Nephron (organoid): ENCODE data around the gene EPN1.

Experiments
- H3K27ac Mint-ChIP-seq, 3 experiments: 2 replicates each; pipeline ENCODE4 v1.8.0; 2020; ENCODE audit warnings: mixed read lengths in 3 of 3, mild to moderate bottlenecking in 2 of 3, moderate library complexity in 1 of 3
- H3K27me3 Mint-ChIP-seq: 2 replicates; pipeline ENCODE4 v1.8.0; 2021; ENCODE audit warnings: low read depth, mild to moderate bottlenecking, moderate library complexity, mixed read lengths
- H3K36me3 Mint-ChIP-seq: 2 replicates; pipeline ENCODE4 v1.8.0; 2020; ENCODE audit warnings: low read depth, mixed read lengths
- H3K4me1 Mint-ChIP-seq: 2 replicates; pipeline ENCODE4 v1.8.0; 2020; ENCODE audit warnings: mixed read lengths
- H3K4me3 Mint-ChIP-seq, 3 experiments: 2 replicates each; pipeline ENCODE4 v1.8.0; 2020; ENCODE audit warnings: mild to moderate bottlenecking in 3 of 3, mixed read lengths in 3 of 3, moderate library complexity in 2 of 3
- H3K9me3 Mint-ChIP-seq: 2 replicates; pipeline ENCODE4 v1.8.0; 2020; ENCODE audit warnings: mixed read lengths
- CTCF ChIP-seq, 3 experiments: fragments of 200-600 bp; sonication (generic); IDR thresholded peaks; one replicate each; pipeline ENCODE4 v1.5.0; 2021; ENCODE audit warnings: antibody characterized with exemption in 3 of 3; ENCODE audit not compliant: unreplicated experiment in 3 of 3

EPN1 gene

GRCh38 chr19:55644191-55644833 lies 30.7 kb upstream of the EPN1 start:
- Mint-ChIP-seq H3K4me3 (peak overlapping the region; percentile 91 to 94 (median 92)), H3K4me1 (peaks cover 43% of the 10 kb centered on the region), H3K27ac (peak overlapping the region; percentile 84 to 93 (median 92)), H3K27me3 (no peaks in the 10 kb centered on the region), H3K9me3 (no peaks in the 10 kb centered on the region), H3K36me3 (peaks cover 14% of the 10 kb centered on the region)
- TF ChIP-seq CTCF (IDR thresholded peaks at IDR 0.05; ENCODE audit: unreplicated experiment in 3 of 3), result no peak

GRCh38 chr19:55644842-55645511 lies 30.0 kb upstream of the EPN1 start:
- peaks cover 14% of the 10 kb centered on the region for H3K36me3 Mint-ChIP-seq
- no peak for TF ChIP-seq CTCF (IDR thresholded peaks at IDR 0.05; ENCODE audit: unreplicated experiment in 3 of 3)
- peaks cover 48% of the 10 kb centered on the region for H3K4me1 Mint-ChIP-seq
- no peaks in the 10 kb centered on the region for H3K9me3 Mint-ChIP-seq
- H3K27me3 Mint-ChIP-seq, result no peaks in the 10 kb centered on the region
- peak overlapping the region; percentile 91 to 94 (median 92) for H3K4me3 Mint-ChIP-seq
- peak overlapping the region in 2 of 3 experiments; percentile 45 to 84 for H3K27ac Mint-ChIP-seq

- Mint-ChIP-seq H3K9me3 (no peaks in the 10 kb centered on the region), H3K4me3 (peak overlapping the region; percentile 62 to 82 (median 78)), H3K27me3 (no peaks in the 10 kb centered on the region)
Measured at GRCh38 chr19:55645512-55645881, 29.5 kb upstream of the EPN1 start.

GRCh38 chr19:55646889-55647731 lies 27.9 kb upstream of the EPN1 start:
- Mint-ChIP-seq H3K27me3 (no peaks in the 10 kb centered on the region), H3K36me3 (peaks cover 22% of the 10 kb centered on the region), H3K4me3 (peak overlapping the region; percentile 92 to 94 (median 93)), H3K9me3 (no peaks in the 10 kb centered on the region), H3K27ac (peak overlapping the region; percentile 92 to 97 (median 93)), H3K4me1 (peaks cover 46% of the 10 kb centered on the region)
- no peak for TF ChIP-seq CTCF (IDR thresholded peaks at IDR 0.05; ENCODE audit: unreplicated experiment in 3 of 3)

More at GRCh38 chr19:55645512-55645881, 29.5 kb upstream of the EPN1 start:
- Mint-ChIP-seq H3K4me1 (peaks cover 50% of the 10 kb centered on the region), H3K36me3 (peaks cover 15% of the 10 kb centered on the region), H3K27ac (peak overlapping the region in 2 of 3 experiments; percentile 45 to 55)
- no peak for TF ChIP-seq CTCF (IDR thresholded peaks at IDR 0.05; ENCODE audit: unreplicated experiment in 3 of 3)

- TF ChIP-seq CTCF (IDR thresholded peaks at IDR 0.05; ENCODE audit: unreplicated experiment in 3 of 3), result no peak
- peaks cover 24% of the 10 kb centered on the region for H3K36me3 Mint-ChIP-seq
- H3K4me3 Mint-ChIP-seq, result peak within 1 kb of the TSS; percentile 92 to 94 (median 93)
- H3K27me3 Mint-ChIP-seq, result no peaks in the 10 kb centered on the region
- H3K4me1 Mint-ChIP-seq, result peaks cover 42% of the 10 kb centered on the region
- peak within 1 kb of the TSS; percentile 92 to 97 (median 93) for H3K27ac Mint-ChIP-seq
- H3K9me3 Mint-ChIP-seq, result no peaks in the 10 kb centered on the region
Measured at GRCh38 chr19:55647732-55648584, 27.1 kb upstream of the EPN1 start, which contains the start of gene CCDC106. Gene CCDC106 (plus strand): TSS chr19:55648212. CDS start chr19:55649047, 835 bp downstream.
